ENCODE measurements around the gene XXYLT1.

Gene XXYLT1

DNA sequence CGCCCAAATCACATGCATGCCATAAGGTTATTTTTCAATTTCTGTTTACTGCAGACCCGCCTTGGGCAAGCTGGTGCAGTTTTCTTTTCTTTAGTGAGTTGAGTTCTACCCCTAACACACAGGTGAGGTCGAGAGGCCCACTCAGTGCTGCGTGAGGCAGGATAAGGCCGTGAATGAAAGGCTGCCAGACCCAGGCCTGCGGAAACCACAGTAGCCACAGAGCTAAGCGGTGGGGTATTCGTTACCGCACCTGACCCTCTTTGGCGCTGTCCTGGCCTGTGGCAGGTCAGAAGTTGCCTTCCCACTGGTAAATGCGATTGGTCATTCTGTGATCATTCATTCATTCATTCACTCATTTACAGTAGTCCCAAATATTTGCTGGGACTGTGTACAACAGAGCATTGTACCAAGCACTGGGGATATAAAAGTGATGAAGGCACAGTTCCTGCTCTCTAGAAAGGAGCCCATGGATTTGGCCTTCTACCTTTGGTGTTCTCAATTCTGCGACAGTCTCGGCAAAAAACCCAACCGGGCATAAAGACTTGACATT lies 144.8 kb downstream of the XXYLT1 start:
- DNase-seq: no peak

DNA sequence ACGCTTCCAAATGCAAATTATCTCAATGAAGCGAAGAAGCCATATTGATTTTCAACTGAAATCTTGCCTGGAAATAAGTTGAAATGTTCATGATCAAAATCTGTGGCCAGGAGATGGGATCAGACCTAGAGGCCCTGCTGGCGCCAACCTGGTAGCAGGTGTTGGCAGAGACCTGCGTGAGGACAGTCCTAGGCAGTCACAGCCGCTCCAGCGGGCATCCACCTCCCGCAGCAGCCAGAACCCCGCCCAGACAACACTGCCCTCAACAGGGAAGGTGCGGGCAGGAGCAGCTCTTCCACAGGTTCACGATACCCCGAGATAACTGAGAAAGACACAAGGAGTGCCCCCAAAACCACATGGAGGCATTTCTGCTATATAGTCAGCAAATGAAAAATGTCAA lies 145.3 kb downstream of the XXYLT1 start:
- DNase-seq: no peak

DNA sequence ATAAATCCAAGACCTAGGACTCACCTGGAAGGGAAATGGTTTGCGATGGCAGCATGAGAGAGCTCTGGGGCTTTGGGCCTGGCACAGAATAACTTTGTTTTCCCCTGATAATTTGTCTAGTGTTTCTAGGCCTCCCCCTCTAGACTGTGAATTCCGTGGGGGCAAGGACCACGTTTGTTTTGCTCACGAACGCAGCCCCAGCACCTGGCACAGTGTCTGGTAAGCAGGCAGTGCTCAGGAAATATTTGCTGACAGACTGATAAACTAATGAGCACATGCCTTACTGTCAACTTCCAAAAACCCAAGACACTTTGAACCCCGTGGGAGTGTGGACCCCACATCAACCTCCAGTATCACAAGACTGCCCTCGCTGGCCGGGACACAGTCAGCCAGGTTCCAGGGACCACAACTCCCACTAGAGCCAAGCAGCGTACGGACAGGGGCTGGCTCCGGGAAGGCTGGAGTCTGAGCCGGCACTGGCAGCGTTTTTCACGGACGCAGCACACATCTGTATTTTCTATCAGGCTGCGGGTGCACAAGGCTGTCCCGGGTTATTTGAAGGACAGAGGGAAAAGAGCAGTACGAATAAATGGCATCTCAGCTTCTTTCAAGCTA lies 146.5 kb downstream of the XXYLT1 start:
- DNase-seq: no peak

DNA sequence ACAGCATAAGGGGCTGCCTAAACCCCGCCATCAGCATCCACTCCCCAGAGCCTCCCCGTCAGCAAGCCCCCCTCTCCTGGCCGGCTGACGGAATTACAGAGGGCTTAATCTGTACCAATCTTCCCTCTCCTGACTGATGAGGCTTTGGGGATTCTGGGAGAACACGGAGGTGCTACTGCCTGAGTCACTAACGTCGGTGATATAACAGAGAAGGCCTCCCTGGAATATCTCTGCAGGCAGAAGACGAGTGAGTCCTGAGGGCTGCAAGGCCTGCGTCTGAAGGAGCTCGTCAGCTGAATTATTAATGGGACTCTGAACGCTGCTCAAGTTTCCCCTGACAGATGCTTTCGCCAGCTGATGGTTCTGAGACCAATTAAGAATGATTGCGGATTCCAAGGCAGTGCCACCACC lies 147.7 kb downstream of the XXYLT1 start:
- no peak for DNase-seq

DNA sequence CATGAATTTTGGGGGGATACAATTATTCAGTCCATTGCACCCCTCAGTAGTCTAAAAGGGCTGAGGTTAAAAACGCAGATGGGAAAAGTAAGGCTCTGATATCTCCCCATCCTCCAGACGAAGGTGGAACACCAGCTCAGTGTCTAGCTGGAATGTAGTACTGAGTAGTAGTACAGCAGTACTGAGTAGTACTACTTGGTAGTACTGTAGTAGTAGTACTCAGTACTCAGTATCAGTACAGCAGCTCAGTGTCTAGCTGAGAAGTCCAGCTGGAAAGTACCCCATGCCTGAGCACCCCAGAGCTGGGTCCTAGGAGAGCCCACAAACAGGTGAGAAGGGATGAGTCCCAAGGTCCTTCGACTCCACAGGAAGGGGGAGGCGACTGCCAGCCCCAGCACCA lies 148.7 kb downstream of the XXYLT1 start:
- no peak for DNase-seq

DNA sequence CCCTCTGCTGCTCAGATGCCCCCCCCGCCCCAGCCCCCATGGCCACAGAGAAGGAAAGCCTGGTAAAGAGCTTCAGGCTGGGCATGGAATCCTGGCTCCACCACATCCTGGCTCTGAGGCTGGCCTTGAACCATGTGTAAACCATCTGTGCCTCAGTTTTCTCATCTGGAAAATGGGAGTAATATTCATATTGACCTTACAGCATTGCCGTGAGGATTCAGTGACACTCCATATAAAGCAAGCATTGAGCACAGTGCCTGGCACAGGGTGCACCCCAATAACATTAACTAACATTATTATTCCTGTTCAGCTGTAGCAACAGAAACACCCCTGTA lies 150.7 kb downstream of the XXYLT1 start:
- DNase-seq: no peak

DNA sequence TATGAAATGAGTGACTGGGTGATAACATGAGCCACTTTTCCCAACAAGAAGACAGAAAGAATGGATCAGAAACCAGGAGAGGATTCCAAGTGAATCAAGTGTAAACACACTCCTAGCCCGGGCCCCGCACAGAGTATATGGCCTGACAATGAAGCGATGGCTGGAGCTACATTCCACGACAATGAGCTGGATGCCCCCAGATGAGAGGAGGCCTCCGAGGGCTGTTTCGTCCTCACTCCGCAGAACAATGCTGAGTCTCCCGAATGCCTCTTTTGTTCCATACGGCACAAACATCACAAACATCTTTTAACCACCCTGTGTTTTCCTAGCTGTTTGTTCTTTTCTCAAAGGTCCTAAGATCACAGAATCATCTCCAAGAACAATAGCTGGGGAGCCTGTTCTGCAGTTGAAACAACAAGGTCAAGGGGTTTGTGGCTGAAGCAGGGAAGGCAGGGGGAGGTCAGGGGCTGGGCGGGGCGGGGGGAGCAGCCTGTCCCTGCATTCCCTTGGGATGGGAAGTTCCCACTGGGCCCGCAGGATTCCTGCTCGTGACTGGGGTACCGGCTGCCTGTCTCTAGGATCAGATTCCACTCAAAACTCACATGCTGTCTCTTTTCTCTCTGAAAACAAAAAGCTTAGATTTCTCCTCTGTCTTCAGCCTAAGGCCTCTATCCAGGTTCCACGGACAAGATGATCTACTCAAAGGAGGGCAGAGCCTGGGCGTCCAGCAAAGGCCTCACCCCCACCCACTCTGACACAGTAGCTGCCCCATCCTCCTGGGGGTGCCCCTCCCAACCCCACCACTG lies 151.3 kb downstream of the XXYLT1 start:
- DNase-seq: peak; percentile 95

DNA sequence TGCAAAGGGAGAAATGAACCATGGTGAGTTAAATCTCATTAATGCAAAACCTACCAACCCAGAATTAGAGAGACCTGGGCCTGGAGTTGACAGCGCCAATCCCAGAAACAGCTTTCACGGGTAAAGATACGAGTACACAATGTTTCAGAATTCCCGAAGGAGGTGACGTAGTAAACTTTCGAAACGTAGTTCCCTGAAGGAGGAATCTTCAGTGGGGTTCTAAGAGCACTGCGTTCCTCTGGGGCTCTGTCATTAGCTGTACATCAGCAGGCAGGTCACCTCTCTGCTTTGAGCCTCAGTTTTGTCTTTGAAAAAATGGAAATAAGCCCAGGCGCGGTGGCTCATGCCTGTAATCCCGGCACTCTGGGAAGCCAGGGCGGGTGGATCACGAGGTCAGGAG lies 152.3 kb downstream of the XXYLT1 start:
- DNase-seq: no peak

DNA sequence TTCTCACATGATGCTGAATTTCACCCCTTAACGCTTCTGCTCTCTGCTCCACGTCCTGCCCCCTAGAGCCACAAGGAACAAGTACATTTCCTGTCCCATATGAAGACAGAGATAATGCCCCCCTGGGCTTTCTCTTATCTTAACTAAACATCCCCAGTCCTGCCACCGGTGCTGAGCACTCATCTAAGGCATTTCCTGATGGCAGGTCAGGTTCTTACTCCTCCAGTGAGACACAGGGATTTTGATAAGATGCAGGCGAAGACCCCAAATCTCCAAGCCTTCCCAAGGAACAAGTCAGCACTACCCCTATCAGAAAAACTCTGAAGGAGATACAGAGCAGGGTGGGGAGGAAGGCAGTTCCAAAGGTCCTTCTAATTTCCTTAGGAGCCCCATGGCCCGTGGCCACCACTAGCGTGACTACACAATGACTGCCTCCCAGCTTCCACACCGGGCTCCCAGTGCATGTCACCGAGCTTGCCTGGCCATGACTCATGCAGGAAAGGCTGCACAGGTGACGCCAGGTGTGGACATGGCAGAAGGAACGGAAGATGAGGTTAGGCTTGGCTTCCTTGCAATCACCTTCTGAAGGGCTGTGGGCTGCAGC lies 152.9 kb downstream of the XXYLT1 start:
- peak; percentile 40 for DNase-seq

DNA sequence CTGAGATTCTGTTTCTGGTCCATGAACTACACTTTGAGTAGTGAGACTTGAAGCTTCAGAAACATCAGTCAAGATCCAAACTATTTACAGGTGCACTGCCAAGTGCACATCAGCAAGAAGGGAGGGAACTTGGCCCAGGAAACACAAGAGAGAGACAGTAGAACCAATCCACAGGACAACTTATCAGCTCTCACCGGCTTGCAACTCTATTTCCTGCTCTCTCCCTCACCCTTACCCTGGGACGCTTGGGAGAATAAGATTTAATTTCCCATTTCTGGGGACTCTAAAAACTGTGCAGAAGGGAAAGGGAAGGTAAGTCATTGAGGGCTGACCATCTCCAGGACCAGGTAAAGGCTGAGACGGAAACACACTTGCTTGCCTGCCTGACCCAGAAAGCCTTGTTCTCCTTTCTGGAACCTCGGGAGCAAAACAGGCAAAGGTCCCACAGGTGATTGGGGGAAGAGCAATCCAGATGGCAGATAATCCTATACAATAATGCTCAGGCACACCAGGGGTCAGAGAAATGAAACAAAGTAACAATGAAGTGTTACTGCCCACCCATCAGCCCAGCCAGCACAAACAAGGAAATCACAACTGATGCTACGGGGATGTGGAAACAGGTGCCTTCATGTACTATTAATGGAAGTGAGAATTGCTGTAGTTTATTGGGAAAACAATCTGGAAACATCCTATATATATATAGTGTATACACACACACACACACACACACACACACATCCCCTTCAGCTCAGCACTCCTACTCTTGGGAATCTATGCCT lies 154.4 kb downstream of the XXYLT1 start:
- DNase-seq: no peak

DNA sequence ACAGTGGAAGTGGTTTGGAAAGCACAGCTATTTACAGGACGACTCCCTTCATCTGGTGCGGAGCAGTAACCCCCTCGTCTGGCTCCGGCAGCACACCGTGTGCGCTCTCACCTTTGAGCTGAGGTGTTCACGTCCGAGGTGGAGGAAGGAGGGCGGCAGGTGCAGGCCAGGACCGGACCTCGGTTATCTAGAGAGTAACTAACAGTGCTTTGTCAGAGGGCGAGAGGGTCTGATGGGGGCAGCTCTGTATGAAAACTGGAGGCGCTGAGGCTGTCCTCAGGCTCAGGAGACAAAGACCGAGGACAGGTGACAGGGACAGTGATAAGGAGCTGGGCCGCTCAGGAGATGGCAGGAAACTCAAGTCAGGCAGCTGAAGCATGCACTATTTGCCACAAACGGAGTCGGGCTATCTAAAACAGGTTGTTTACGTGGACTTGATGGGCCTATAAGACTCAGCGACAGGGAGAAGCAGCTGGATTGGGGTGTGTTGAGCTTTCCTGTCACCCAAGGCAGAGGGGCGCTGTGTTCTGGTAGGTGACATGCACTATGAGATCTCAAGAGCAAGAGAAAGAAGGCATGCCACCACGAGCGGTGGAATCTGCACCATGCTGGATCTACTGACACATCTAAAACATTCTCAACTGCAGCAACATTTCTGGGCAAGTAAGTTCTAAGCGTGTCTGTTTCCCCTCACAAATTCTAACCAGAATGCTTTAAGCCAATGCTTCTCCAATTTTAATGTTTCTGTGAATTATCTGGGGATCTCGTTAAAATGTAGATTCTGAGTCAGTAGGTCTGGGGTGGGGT lies 155.2 kb downstream of the XXYLT1 start:
- DNase-seq: no peak

DNA sequence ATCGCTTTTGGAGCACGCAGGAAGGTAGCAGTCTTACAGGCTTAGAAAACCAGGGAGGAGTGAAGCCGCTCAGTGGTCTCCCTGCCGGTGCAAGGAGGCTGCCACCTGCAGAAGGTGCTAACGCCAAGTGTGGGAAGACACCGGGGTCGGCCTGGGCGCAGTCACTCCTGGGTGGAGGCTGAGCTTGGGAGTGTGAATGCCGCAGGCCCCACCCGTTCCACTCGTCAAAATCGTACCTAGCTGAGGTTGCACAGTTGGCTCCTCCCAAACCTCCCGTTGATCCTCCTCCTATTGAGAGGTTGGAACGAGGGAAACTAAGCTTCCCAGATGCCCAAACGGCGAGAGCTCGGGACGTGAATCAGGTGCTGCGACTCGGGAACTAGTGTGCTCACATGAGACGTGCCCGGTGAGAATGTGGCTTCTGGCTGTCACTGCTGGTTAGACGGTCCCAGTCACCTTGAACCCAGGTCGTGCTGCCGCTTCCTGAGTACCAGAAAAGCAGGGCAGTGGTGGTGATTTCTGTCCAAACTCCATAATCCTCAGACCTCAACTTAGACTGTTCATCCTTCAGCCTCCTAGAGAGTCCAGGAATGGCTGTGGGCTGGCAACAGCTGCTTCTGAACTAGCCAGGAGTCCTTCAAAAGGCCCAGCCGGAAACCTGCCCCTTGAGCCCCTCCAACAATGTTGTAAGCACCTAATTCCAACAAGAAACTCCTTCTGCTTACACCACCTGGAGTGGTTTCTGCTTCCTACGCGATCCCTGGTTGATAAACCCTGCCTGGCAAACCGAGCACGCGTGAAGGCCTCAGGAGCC lies 156.0 kb downstream of the XXYLT1 start:
- no peak for DNase-seq

DNA sequence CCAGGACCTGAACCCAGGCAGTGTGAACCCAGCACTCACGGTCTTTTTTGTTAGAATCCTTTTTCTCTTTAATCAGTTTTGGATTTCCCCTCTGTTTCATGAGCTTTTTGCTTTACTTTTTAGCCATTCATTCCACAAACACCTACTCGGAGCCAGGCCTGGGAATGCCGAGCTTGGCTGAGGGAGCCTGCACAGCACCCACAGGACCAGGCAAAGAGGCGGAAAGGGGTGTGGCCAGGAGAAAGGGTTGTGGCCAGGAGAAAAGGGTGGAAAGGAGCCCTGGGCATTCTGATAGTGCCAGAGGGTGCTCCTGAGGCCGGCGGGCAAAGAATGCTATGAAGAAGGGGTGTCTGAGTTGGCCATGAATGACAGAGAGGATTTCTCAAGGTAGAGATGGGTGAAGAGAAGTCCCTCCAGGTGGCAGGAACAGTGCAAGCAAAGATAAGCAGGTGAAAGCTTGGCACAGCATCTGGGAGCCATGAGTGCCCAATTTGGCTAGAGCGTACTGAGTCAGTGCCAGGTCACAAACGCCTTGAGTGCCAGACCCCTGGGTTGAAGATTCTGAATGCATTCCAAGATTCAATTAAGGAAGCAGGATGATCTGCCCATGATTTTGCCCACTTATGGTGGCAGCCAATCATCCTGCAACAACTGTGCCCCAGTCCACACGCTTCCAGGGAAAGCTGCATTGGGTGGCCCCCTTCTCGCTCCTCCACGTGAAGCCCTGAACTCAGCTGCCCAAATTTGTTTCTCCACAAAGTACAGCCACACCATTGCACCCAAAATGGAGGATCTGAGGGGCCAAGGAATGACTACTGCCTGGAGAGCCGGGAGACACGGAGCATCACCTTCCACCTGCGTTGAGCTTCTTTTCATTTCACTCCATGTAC lies 157.2 kb downstream of the XXYLT1 start:
- DNase-seq: no peak

DNA sequence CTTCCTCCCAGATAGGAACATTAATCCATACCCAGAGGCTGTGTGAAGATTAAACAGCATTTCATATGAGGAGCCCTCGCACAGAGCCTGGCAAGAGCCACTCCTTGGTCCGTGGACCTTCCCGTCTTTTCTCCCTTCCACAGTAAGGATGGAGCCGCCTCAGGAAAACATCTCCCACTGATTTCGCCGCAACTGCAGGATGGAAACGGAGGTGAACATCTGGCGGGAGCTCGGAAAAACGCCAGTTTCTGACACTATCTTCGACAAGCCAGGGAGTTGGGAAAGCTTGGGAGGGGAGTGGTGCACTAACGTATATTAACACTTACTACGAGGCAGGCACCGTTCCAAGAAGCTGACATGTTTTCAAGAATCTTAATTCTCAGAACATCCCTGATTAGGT lies 157.9 kb downstream of the XXYLT1 start:
- DNase-seq: no peak

DNA sequence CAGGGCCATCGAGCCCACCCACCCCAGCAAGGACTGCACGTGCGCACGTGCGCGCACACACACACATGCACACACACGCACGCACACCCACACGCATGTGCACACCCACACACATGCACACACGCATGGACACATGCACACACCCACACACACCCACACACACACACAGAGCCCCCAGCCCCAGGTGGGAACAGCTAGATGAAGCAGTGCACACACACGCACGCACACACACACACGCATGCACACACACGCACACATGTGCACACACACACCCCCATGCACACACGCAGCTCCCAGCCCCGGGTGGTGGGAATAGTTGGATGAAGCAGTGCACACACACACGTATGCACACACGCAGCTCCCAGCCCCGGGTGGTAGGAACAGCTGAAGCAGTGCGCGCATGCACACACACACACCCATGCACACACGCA lies 158.6 kb downstream of the XXYLT1 start:
- no peak for DNase-seq

DNA sequence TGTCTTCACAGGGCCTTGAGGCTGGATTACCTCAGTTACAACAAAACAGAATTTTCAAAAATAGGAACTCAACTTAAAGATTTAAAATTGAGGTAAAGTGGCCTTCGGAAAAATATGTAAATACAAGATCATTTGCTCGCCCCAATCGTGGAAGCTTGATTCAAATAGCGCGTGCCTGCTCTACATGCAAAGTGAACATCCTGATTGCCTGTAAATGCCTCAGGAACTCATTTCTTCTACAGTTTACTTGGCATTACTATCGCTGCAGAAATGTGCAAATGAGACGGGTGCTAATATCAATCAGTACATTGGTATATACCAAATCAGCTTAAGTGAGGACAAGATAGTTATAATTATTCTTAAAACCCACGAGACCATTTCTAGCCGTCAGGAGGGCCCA lies 159.2 kb downstream of the XXYLT1 start:
- DNase-seq: no peak

DNA sequence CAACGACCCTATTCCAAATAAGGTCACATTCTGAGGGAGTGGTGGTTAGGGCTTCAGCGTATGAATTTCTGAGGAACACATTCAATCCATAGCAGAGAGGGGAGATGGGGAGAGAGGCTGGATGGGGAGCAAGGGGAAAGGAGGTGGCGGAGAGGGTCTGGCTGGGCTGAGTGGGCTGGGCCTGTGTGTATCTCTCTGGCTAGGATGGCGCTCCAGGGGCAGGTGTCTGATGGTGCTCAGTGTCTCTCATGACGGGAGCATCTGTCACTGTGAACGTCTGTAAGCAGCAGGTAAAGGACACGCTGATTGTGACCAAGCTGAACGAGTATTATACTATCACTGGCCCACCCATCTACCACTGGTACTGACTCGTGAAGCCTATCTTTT lies 159.6 kb downstream of the XXYLT1 start:
- DNase-seq: no peak

DNA sequence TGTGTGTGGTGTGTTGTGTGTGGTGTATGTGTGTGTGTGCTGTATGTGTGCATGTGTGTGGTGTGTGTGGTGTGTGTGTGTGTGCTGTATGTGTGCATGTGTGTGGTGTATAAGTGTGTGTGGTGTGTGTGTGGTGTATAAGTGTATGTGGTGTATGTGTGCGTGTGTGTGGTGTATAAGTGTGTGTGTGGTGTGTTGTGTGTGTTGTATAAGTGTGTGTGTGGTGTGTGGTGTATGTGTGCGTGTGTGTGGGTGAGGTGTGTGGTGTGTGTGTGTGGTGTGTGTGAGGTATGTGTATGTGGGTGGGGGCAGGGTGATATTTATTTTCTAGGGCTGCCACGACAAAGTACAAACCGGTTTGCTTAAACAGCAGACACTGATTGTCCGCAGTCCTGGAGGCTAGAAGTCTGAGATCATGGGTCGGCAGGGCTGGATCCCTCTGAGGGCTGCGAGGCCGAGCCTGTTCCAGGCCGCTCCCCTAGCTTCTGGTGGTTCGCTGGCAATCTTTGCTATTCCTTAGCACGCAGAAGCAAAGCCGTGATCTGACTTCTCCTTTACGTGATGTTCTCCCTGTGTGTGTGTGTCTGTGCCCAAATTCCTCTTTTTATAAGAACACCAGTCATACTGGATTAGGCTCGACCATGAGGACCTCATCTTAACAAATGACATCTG lies 160.2 kb downstream of the XXYLT1 start:
- DNase-seq: no peak

DNA sequence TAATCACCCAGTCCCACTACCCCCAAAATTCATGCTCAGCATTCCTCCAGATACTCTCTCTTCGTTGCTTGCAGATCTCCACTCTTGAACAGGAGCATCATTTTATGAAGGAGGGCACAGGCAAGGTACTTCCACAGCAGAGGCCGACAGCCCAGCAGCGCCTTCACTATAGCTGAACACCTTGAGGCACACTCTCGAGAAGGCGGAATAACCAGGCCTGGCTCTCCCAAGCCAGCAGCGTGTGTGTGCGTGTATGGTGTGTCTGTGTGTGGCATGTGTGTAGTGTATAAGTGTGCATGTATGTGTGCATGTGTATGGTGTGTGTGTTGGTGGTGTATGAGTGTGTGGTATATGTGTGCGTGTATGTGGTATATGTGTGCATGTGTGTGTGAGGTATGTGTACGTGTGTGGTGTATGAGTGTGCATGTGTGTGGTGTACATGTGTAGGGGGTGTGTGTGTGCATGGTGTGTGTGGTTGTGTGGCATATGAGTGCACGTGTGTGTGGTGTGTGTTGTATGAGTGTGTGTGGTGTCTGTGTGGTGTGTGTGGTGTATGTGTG lies 161.8 kb downstream of the XXYLT1 start:
- no peak for DNase-seq

DNA sequence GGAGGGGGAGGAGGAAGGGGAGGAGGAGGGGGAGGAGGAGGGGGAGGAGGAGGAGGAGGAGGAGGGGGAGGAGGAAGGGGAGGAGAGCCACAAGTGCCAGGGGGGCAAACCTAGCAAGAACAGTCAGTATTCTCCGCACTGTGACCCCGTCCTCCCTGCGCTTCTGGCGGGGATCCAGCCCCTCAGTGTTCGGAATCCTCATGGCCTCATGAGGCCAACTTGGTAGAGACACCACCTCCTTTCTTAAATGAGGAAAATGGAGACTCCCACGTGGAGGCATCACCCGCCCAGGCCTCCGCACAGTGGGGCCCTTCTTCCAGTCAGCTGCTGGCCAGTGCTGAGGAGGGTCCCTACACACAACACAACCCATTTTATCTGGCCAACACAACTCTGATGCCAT lies 163.4 kb downstream of the XXYLT1 start:
- no peak for DNase-seq

All from EL (cell line).